Sigmoid colon (tissue), 4 donors: ENCODE measurements around the gene ALDOA.

ENCODE experiments used
- POLR2AphosphoS5 ChIP-seq, 4 donors: sonication (generic); formaldehyde crosslinking; IDR thresholded peaks; one replicate each; pipeline ENCODE4 v1.6.1; 2017; ENCODE audit warnings: antibody characterized with exemption in 4 of 4
- TF ChIP-seq, protein P1 (sequence below), 4 experiments: fragments of 450-650 bp in 3 of 4; fragments of 200-600 bp in 1 of 4; IDR thresholded peaks; one replicate each; pipeline ENCODE4 v1.5.1; 2016 to 2019; ENCODE audit warnings: antibody characterized with exemption in 4 of 4, mild to moderate bottlenecking in 3 of 4, moderate library complexity in 2 of 4

DNA sequence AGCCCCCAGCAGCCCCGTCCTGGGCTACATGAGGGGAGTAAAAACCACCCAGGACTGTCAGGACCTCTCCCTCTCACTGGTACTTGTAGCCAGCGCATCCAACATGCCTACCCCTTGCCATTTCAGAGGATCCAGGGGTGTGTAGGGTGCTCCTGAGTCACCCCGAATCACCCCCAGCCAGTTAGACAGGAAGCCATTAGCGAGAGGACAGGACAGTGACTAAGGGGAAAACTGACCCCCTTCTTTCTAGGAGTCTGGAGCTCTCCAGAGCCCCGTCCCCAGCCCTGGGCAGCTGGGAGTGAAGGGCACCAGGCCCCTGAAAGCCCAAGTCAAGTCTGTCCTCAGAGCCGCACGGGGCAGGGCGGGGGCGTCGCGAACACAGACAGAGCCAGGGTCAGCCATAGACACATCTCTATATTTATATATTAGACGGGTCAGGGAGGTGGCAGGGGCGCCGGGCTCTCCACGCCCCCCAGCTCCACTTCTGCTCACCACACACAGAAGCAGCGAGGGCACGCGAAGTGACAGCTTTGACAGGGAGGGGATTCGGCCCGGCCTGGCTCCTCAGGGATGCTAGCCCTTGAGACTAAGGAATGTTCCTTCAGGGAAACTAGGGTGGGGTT, 48.3 kb downstream of the ALDOA start:
- TF ChIP-seq, protein P1, sequence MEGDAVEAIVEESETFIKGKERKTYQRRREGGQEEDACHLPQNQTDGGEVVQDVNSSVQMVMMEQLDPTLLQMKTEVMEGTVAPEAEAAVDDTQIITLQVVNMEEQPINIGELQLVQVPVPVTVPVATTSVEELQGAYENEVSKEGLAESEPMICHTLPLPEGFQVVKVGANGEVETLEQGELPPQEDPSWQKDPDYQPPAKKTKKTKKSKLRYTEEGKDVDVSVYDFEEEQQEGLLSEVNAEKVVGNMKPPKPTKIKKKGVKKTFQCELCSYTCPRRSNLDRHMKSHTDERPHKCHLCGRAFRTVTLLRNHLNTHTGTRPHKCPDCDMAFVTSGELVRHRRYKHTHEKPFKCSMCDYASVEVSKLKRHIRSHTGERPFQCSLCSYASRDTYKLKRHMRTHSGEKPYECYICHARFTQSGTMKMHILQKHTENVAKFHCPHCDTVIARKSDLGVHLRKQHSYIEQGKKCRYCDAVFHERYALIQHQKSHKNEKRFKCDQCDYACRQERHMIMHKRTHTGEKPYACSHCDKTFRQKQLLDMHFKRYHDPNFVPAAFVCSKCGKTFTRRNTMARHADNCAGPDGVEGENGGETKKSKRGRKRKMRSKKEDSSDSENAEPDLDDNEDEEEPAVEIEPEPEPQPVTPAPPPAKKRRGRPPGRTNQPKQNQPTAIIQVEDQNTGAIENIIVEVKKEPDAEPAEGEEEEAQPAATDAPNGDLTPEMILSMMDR (IDR thresholded peaks at IDR 0.05), result no peak
- no peak for TF ChIP-seq POLR2AphosphoS5 (IDR thresholded peaks at IDR 0.05)
